Measurements from ENCODE around the gene NSG2.

- TF ChIP-seq, protein P1, sequence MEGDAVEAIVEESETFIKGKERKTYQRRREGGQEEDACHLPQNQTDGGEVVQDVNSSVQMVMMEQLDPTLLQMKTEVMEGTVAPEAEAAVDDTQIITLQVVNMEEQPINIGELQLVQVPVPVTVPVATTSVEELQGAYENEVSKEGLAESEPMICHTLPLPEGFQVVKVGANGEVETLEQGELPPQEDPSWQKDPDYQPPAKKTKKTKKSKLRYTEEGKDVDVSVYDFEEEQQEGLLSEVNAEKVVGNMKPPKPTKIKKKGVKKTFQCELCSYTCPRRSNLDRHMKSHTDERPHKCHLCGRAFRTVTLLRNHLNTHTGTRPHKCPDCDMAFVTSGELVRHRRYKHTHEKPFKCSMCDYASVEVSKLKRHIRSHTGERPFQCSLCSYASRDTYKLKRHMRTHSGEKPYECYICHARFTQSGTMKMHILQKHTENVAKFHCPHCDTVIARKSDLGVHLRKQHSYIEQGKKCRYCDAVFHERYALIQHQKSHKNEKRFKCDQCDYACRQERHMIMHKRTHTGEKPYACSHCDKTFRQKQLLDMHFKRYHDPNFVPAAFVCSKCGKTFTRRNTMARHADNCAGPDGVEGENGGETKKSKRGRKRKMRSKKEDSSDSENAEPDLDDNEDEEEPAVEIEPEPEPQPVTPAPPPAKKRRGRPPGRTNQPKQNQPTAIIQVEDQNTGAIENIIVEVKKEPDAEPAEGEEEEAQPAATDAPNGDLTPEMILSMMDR (IDR thresholded peaks at IDR 0.05): no peak
- TF ChIP-seq POLR2A (IDR thresholded peaks at IDR 0.05): no peak
Observed at GRCh38 chr5:174008922-174009321, 36.6 kb upstream of the NSG2 start.
